Activated CD4-positive, CD25-positive, alpha-beta regulatory T cell (primary cell): ENCODE measurements around the gene C10orf53.
"Not testable (repeated sequence)": the region's sequence is repeated elsewhere in the genome, so short reads cannot be mapped to it uniquely, and the experiment has no call there.

ENCODE experiments used
- DNase-seq, 4 experiments: peaks; one replicate each; lab custom pipeline; 2025; lab: John Stamatoyannopoulos, UW

C10orf53 gene

GRCh38 chr10:49652421-49653272, 26.8 kb upstream of the C10orf53 start:
- no peak for DNase-seq

GRCh38 chr10:49653273-49653929, 26.1 kb upstream of the C10orf53 start:
- no peak for DNase-seq

DNA sequence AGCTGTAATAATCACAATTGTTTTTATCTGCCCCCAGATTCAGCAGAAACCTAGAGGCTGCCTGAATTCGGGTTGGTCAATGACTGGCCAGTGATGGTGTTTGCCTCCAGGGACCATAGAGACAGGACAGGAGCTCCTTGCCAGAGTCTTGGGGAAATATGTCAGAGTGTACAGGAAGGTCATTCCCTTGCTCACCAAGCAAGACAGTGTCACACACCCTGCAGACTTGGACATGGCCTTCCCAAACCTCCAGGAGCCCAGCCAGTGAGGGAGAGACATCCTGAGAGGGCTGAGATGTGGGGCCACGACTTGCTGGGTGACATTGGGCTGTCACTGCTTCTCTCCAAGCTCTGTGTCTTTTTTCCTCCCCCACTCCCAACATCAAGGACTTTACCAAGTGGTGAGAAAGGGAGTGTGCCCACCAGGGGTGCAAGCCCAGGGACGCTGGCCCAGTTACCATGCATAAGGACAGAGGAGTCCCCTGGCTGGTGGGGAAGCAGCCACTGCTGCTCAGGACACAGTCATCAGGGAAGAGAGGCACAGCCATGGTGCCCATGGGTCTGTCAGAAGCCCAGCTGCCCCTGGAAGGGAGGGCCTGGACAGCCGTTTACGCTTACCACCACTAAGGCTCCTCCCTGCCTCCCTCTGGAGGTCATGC, 25.3 kb upstream of the C10orf53 start:
- no peak for DNase-seq

DNA sequence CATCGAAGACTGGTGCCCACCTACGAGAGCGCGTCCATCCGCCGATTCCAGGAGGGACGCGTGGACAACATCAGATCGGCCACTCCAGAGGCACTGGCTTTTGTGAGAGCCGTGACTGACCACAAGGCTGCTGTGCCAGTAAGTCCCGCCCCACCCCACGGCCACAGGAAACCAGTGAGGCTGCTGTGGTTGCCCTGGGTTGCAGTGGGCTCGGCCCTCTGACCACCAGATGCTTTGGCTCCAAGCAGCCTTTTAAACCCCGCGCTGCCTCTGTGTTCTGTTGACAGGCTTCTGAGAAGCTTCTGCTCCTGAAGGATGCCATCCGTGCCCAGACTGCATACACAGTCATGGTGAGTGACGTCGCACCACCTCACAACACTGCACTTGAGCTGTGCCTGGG, 24.4 kb upstream of the C10orf53 start:
- no peak for DNase-seq

GRCh38 chr10:49656845-49657493, 22.5 kb upstream of the C10orf53 start:
- DNase-seq = no peak

DNA sequence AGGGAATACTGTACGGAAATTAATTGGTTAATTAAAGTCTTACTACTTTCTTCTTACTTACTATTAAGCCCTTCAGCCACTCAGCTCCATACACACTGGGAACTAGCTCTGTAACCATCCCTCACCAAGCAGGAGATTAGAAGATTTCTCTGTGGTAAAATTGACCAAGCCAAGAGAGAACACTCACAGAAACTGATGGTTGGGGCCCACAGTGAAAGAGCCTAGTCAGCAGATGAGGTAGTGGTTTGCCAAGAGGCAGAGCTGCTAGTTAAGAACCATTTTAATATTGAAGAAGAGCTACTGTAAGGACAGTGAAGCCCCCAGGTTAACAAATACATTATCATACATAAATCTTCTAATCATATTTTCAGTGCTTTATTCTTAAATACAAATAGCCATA, 21.8 kb upstream of the C10orf53 start:
- DNase-seq = no peak

DNA sequence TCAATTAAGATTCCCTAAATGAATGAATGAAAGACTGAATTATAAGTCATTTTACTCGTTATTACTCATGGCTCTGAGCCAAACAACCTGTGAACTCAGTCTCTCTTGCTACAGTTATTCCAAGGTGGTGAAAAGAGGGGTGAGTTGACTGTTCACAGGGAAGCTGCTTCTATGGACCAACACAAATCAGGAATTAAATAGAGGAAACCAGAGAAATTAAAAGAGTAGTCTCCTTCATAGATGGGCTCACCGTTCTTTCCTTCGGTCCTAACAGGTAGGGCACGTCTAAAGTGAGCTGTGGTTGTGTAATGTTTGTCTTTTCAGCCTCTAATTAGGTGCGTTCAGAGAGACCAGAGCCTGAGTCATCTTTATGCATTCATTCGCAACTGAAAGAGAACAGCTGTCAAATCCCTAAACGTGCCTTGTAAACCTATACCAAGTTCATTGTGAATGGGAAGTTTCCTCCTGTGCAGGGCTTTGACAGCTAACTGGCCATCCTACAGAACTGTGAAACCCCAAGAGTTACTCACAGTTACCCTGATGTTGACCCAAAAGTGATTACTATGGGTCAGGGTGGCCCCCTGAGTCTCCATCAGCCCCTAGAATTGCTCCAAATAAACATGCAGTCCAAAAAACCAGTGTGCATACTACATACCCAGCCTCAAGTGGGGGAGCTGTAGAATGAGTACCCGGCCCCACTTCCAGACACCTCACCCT, 18.2 kb upstream of the C10orf53 start:
- no peak for DNase-seq

- DNase-seq = no peak
These were observed 17.2 kb upstream of the C10orf53 start for GRCh38 chr10:49662169-49662830.

GRCh38 chr10:49663596-49663995, 15.9 kb upstream of the C10orf53 start:
- no peak for DNase-seq

- DNase-seq = no peak
These were observed 15.2 kb upstream of the C10orf53 start for GRCh38 chr10:49664006-49664841.

DNA sequence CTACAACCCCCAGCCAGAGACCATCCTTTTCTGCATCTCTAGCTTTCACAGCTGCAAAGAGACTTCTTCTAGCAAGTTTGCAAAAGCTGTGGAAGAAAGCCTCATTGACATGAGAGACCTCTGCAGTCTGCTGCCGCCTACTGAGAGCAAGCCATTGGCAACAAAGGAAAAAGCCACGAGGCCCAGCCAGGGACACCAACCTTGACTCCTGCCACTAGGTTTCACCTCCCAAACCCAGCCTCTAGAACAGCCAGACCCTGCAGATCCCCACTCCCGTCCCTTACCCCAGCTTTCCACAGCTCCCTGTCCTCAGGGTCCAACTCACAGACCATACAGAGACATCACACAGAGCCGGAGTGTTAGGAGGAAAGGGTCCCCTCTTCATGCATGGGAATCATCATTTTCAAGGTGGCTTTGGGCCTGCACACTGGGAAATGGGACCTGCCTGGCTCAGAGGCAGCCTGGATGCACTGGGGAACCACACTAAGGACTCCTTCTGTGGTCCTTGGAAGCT, 14.6 kb upstream of the C10orf53 start:
- no peak for DNase-seq

GRCh38 chr10:49666054-49666615, 13.3 kb upstream of the C10orf53 start:
- DNase-seq = no peak

GRCh38 chr10:49666685-49667084, 12.8 kb upstream of the C10orf53 start:
- DNase-seq = no peak

DNA sequence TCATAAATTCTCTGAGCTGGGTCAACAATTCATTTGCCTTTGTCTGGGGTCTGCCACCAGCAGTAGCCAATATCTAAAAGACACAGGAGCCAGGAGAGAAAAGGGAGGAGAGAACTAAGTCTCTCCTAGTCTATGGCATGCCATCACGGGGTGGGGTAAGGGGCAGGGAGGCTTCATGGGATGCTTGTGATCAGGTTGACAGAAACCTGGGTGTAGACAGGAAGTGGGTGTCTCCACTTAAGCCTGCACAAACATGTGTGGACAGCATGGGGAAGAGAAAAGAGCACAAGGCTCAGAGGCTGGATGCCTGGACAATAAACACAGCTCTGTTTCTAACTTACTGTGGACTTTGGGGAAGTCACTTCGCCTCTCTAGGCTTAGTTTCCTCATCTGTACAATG, 11.5 kb upstream of the C10orf53 start:
- DNase-seq = no peak

DNA sequence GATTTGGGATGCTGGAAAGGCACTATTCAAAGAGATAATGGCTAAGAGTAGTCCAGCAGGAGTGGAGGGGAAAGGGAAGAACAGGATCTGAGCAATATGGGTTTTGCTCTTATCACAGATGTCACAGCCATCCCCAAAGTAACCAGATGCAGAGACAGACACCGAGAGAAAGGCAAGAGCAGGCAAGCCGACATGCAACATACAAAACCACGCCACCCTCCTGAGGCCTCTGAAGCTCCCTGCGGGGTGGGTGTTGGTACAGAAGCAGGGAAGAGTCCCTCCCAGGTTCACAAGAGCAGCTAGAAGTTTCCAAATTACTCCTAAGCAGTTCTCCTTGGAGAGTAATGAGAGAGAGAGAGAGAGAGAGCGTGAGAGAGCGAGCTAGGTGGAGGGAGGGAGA, 10.8 kb upstream of the C10orf53 start:
- DNase-seq = no peak

- DNase-seq = no peak
These were observed 498 bp upstream of the C10orf53 start for GRCh38 chr10:49678827-49679479.

GRCh38 chr10:49682449-49682848, 3.0 kb downstream of the C10orf53 start:
- DNase-seq = not testable (repeated sequence)

DNA sequence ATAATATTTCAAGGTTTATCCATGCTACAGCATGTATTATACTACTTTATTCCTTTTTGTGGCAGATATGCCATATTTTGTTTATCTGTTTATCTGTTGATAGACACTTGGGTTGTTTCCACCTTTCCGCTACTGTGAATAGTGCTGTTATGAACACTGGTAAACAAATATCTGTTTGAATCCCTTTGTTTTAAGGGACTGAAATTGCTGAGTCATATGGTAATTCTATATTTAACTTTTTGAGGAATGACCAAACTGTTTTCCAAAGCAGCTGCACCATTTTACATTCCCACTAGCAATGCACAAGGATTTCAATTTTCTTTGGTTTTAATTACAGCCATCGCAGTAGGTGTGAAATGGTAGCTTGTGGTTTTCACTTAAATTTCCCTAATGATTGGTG, 3.4 kb downstream of the C10orf53 start:
- DNase-seq = no peak

- DNase-seq = no peak
These were observed 7.2 kb downstream of the C10orf53 start for GRCh38 chr10:49686651-49687050.
